A549 treated with dexamethasone at 1 μM for 4 hours (cell line): Measurements from ENCODE around the gene ATP6V0E2. TPM values are rescaled to one million over a fixed set of nuclear protein-coding genes. Genes with fewer than 3 reads are reported as not detected.

Source experiments
- total RNA-seq: library from RNA; stranded (reverse); fragments of 200-300 nt; extraction: Qiagen RNA extraction; gene quantifications from 5 replicates; pipeline ENCODE4 v1.2.3, GENCODE V29; 2022

Gene ATP6V0E2
- 39.3 to 65.5 TPM (median 64.0 TPM) in 5 replicates for total RNA-seq

DNA sequence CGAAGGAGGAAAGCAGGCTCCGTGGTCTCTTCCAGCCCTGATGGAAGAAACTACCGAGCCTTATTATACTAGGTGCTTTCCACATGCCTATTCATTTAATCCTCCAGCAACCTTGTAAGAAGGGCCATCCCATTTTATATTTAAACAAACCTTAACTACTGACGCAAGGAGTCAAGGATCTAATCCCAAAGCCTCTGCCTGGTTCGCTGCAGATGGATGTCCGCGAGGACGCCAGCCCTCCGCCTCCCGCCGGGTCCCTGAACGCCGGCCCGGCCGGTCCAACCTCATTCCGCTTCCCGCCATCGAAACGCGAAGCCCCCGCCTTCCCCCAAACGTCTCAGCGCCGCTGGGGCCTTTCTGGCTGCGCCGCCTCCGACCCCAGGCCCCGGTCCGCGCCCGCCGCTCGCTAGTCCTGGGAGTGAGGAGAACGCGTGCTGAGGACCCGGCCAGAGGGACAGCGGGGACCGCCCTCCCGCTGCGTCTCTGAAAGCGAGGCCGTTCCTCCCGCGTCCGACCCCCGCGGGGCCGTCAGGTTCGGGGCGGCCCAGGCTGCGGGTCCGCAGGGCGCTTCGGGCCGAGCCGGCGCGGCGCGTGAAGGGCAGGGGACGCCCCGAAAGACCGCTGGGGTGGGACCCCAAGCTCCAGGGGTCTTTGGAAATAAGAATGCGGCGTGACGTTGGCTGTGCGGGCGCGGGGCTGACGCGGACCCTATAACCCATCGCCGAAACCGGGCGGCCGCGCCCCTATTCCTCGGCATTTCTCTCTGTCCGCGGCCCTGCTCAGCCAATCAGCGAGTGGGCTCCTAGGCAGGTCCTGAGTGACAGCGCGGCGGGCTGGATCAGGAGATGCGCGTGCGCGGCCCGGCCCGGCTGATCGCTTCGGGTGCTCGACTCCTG, at the start of gene ATP6V0E2:
TSS of gene ATP6V0E2 (plus strand) at position 896 of the 896 bp plus-strand sequence. CDS start 97 bp downstream, outside the sequence.

DNA sequence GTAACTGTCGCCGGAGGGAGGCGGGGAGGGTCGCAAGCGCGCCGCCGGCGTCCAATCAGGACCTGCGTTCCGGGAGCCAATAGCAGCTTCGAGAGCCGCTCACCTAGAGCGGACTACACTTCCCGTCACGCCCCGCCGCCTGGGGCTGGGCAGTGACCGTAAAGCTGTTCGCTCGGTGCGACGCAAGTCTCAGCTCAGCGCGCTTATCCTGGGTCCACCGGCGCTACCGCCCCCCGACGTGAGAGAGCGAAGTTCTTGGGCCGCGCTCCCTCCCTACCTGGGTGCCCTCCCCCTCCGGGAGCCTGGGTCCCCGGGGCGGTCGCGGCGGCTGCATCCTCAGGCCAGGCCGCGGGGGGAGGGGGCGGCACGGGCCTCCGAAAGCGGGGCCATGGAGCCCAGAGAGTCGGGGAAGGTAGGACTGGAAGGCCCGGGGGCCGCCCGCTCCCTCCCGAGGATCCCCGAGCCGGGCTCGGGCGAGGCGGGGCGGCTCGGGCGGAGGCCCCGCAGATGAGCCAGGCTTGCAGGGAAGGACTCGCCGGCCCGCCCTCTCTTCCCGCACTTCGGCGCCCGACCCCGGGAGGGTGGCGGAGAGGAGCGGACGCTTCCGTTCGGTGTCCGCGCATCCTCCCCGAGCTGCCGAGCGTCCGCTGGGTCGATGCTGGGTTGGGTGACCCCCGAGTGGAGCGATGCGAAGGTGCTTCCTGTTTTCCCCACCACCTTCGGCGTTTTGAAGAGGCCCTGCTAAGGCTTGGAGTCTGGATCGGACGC, 35.4 kb upstream of the ATP6V0E2 start, which contains the start of gene ZNF862:
TSS of gene ZNF862 (plus strand) at position 152 of the 768 bp plus-strand sequence. CDS start at position 389, 237 bp downstream.

Other genes with a start within 250 kb of the ATP6V0E2 start
- 0.60 to 1.6 TPM (median 1.1 TPM) in 5 replicates for gene ZNF467, start 100.4 kb upstream of the ATP6V0E2 start, total RNA-seq
- gene ZNF862, start 35.6 kb upstream of the ATP6V0E2 start, total RNA-seq = 2.6 to 4.0 TPM (median 3.0 TPM) in 5 replicates